Fibroblast of the aortic adventitia (primary cell): ENCODE measurements around the gene NEK10. TPM values are rescaled to one million over a fixed set of nuclear protein-coding genes. Genes with fewer than 3 reads are reported as not detected.

Source experiments
- DNase-seq: peaks from one replicate; pipeline ENCODE4 v3.0.0-alpha.2; 2010; ENCODE audit warnings: low read depth
- H3K4me3 ChIP-seq: 2 replicates; pipeline ENCODE4 v1.5.1; 2011; ENCODE audit warnings: low read depth, mild to moderate bottlenecking, control low read depth, low read length, moderate library complexity
- total RNA-seq: library from RNA; depleted of rRNA; stranded (reverse); fragments of >200 nt; gene quantifications from 2 replicates; pipeline ENCODE4 v1.2.3, GENCODE V29; 2012; ENCODE audit warnings: low replicate concordance
- TF ChIP-seq, protein P1 (sequence below): IDR thresholded peaks from 2 replicates; pipeline ENCODE4 v1.5.1; 2011; ENCODE audit warnings: mild to moderate bottlenecking, low read length, control low read depth, inconsistent platforms; ENCODE audit not compliant: insufficient read depth

NEK10 gene
- total RNA-seq, 1 donor = 27.1 TPM

DNA sequence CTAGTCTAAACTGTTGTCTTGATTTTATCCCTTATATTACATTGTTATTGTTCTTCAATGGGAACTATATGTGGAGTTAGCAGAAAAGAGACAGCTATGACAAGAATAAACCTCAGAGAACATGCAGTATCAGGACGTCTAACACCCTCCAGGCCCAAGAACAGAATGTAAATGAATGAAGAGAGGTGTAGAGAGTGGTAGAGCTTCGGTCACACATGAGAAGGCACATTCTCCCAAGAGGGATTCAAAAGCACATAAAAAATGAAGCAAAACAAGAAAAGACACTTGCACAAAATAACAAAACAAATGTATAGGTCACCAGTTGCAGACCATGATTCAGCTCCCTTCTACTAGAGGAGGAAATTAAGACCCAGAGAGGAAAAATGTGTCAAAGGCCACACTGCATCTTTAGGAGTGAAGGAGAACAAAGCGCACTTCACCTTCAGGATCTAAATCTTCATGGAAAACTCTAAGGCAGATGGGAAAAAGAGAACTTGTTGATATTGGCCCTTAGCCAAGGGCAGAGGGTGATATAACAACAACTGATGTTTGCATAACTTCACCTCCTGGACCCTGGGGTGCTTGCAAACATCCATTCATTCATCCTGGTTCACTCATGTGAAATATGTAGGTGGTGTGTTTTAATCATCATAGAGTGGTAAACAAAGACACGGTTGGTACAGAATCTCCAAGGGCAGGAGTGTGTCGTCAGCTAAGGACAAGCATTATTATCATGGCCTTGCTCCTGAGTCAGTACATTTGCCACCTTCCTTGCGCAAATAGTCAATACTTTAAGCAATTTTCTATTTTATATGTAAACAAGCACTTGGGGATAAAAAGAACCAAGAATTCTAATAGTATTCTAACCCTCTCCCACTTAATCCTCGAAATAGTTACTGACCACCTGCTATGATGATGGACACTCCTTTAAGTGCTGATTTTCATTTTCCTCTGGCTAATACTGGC is 8.8 kb downstream of the NEK10 start:
- H3K4me3 ChIP-seq = no peak overlapping the region
- DNase-seq = peak; percentile 37
- TF ChIP-seq, protein P1, sequence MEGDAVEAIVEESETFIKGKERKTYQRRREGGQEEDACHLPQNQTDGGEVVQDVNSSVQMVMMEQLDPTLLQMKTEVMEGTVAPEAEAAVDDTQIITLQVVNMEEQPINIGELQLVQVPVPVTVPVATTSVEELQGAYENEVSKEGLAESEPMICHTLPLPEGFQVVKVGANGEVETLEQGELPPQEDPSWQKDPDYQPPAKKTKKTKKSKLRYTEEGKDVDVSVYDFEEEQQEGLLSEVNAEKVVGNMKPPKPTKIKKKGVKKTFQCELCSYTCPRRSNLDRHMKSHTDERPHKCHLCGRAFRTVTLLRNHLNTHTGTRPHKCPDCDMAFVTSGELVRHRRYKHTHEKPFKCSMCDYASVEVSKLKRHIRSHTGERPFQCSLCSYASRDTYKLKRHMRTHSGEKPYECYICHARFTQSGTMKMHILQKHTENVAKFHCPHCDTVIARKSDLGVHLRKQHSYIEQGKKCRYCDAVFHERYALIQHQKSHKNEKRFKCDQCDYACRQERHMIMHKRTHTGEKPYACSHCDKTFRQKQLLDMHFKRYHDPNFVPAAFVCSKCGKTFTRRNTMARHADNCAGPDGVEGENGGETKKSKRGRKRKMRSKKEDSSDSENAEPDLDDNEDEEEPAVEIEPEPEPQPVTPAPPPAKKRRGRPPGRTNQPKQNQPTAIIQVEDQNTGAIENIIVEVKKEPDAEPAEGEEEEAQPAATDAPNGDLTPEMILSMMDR = no peak

DNA sequence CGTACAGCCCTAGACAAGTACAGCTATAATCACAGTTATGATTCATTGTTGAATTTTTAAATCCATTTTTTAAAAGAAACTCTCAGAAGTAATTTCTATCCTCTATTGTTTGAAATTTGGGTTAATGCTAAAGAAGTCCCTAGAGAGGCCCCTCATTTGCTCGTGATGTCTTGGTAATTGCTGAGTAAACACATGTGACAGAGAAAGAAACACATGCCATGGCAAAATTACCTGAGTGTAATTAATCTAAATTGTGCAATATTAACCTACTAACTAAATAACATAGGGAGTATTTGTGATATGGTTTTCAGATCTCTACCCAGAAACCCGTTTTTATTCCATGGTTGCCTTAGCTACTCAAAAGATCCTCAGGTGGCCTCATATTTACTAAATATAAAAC is 10.8 kb downstream of the NEK10 start:
- no peak for DNase-seq
- H3K4me3 ChIP-seq = no peak overlapping the region
- TF ChIP-seq, protein P1 = no peak

DNA sequence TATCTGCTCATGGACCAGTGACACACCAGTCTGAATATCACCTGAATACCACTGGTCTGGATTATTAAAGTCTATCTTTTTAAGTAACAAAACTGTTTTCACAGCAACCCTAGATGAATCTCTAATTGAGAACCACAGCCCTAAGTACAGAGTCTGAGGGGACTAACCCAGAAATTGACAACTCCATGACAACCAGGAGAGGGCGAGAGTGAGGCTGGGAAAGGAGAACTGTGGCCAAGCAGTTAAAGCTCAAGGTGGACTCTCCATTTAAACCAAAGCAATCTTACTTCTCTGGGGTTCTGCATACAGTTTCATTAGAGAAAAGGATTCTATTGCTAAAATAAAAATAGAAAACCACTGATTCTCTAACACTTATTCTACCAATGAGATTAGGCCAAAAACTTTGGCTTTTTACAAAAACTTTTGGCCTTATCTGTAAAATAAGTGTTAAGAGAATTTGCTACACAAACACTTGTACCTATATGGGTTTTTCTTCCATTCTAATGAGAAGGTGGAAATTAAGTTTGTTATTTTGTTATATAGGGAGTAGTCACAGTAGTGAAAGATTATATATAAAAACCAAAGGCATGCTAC is 11.4 kb downstream of the NEK10 start:
- DNase-seq = peak; percentile 51
- TF ChIP-seq, protein P1 = peak; percentile 58
- no peak overlapping the region for H3K4me3 ChIP-seq

DNA sequence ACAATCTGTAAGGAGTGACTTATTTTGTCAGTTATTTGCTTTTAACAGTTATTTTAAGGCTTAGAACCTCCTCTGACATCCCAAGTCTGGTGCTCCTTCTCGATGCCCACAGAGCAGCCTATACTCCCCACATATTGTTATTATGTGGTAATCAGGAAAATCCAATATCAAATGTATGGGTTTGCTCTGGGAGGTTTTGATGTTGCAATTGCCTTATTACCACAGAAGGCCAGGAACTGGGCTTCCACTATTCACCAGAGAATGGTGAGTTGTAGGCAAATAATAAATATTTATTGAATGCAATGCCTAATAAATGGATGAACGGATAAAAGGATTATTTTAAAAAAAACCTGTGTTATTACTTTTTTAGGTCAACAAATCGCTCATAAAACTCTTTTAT is 12.2 kb downstream of the NEK10 start:
- no peak overlapping the region for H3K4me3 ChIP-seq
- TF ChIP-seq, protein P1 = no peak
- no peak for DNase-seq

DNA sequence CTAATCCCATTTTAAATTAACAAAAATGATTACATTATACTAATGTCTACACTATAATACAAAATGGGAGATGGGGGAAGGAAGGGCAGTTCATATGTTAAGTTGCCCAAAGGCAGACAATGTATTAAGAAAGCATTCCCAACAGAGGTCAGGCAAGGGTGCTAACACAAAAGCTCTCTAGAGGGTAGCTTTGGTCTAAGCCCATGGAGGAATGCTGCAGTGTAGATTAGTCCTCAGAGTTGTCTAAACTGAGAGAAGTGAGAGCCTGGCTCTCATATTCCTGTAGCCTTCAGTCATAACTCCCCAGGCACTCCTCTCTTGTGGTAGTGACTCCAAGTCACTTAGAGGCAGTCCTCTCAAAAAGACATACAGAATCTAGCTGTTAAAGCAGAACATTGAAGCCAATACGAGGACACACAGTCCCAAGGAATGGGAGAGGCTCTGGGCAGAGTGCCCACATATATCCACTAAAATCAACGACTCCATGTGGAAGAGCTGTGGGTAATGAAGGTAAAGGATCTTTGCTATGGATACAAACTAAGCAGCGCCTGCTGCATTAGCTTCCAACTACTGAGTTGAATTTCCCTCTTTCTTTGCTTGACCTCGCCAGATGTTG is 14.5 kb downstream of the NEK10 start:
- H3K4me3 ChIP-seq = no peak overlapping the region
- TF ChIP-seq, protein P1 = no peak
- no peak for DNase-seq

DNA sequence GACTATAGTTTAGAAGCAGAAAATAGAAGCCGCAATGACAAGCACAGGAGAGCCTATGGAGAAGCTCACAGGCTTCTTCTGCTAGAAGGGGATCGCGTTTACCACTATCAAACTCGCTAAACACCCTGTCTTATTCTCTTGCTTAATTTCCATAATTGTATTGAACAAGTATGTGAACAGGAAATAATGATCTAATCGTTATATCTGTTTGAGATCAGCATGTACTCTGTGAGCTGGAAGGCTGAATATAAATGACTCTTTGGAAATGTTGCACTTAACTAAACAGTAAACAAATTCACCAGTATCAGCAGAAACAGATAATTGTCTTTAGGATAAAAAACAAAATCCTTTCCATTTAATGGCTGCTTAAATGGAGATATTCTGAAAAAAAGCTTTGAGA is 15.0 kb downstream of the NEK10 start:
- TF ChIP-seq, protein P1 = no peak
- no peak for DNase-seq

More for the DNA sequence above, 15.0 kb downstream of the NEK10 start:
- H3K4me3 ChIP-seq = no peak overlapping the region
